Adrenal gland (tissue), 5 donors: Measurements from ENCODE around the gene ADGRB3.

ENCODE experiments used
- POLR2A ChIP-seq, 2 donors: fragments of 450-650 bp; IDR thresholded peaks; one replicate each; pipeline ENCODE4 v1.6.1; 2017; ENCODE audit warnings: antibody characterized with exemption in 2 of 2, mild to moderate bottlenecking in 2 of 2, moderate library complexity in 1 of 2
- TF ChIP-seq, protein P1 (sequence below), 6 experiments: fragments of 450-650 bp in 4 of 6; fragments of 200-600 bp in 2 of 6; sonication (generic) in 1 of 6; IDR thresholded peaks; 1 replicate in 5 of 6; 2 replicates in 1 of 6; pipeline versions ENCODE4 v1.5.1 to v1.8.0; 2016 to 2021; ENCODE audit warnings: antibody characterized with exemption in 6 of 6, mild to moderate bottlenecking in 2 of 6, moderate library complexity in 1 of 6
- donor health status: DM: no; HTN: no; CAD: no.

DNA sequence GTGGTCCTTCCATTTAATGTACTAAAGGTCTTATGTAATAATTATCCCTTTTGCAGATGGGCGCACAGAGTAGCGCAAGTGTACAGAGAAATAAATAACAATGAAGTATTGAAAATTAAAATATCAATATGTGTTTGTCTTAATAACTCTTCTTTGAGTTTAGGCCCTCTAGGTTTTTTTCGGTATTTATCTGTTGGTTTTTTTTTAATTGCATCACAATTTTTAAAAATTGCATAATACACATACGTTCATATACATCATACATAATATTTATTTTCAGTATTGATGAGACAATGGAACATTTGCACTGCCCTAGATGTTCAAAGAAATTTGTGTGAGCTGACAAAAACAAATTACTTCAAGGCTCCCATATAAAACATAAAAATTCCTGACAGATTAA lies 15.1 kb downstream of the ADGRB3 start:
- TF ChIP-seq, protein P1, sequence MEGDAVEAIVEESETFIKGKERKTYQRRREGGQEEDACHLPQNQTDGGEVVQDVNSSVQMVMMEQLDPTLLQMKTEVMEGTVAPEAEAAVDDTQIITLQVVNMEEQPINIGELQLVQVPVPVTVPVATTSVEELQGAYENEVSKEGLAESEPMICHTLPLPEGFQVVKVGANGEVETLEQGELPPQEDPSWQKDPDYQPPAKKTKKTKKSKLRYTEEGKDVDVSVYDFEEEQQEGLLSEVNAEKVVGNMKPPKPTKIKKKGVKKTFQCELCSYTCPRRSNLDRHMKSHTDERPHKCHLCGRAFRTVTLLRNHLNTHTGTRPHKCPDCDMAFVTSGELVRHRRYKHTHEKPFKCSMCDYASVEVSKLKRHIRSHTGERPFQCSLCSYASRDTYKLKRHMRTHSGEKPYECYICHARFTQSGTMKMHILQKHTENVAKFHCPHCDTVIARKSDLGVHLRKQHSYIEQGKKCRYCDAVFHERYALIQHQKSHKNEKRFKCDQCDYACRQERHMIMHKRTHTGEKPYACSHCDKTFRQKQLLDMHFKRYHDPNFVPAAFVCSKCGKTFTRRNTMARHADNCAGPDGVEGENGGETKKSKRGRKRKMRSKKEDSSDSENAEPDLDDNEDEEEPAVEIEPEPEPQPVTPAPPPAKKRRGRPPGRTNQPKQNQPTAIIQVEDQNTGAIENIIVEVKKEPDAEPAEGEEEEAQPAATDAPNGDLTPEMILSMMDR (IDR thresholded peaks at IDR 0.05): no peak
- no peak for TF ChIP-seq POLR2A (IDR thresholded peaks at IDR 0.05)
